OCI-LY7 (cell line): ENCODE results near the gene IRF2. TPM values are rescaled to one million over a fixed set of nuclear protein-coding genes. Genes with fewer than 3 reads are reported as not detected.

ENCODE experiments used
- BruUV-seq: library from RNA; stranded (reverse); fragments of 400-500 nt; replicated peaks from 2 replicates; lab custom pipeline; 2021; lab: Mats Ljungman, UMichigan
- CTCF ChIA-PET: fragments of 300-600 bp; sonication (Branson Sonifier 250); formaldehyde crosslinking; loops from one replicate; lab custom pipeline; 2022; ENCODE audit warnings: antibody characterized with exemption; ENCODE audit not compliant: unreplicated experiment; lab: Charles Lee
- POLR2A ChIA-PET: fragments of 300-600 bp; sonication (Branson Sonifier 250); formaldehyde crosslinking; loops from one replicate; lab custom pipeline; 2022; ENCODE audit warnings: antibody characterized with exemption; lab: Charles Lee
- DNase-seq: peaks from one replicate; pipeline ENCODE4 v3.0.0-alpha.2; 2015; ENCODE audit warnings: low spot score
- H2AFZ ChIP-seq: fragments of 200-600 bp; sonication (generic), shearing (Covaris generic); 2 replicates; pipeline ENCODE4 v1.6.1; 2014; ENCODE audit warnings: mild to moderate bottlenecking, antibody characterized with exemption, low read length, moderate library complexity
- H3K27ac ChIP-seq: fragments of 200-600 bp; sonication (generic); 2 replicates; pipeline ENCODE4 v1.5.1; 2014; ENCODE audit warnings: mixed run types, low read depth, mild to moderate bottlenecking, moderate library complexity, low read length, inconsistent platforms; ENCODE audit not compliant: poor library complexity, severe bottlenecking
- H3K36me3 ChIP-seq: fragments of 200-600 bp; sonication (generic); 2 replicates; pipeline ENCODE4 v1.6.1; 2014; ENCODE audit warnings: mild to moderate bottlenecking, antibody characterized with exemption, low read length, moderate library complexity, mixed read lengths; ENCODE audit not compliant: insufficient read depth
- H3K4me1 ChIP-seq: fragments of 200-600 bp; sonication (generic); 2 replicates; pipeline ENCODE4 v1.5.1; 2014; ENCODE audit warnings: mild to moderate bottlenecking, low read length; ENCODE audit not compliant: insufficient read depth, poor library complexity, severe bottlenecking
- H3K4me2 ChIP-seq: fragments of 200-600 bp; sonication (generic); 2 replicates; pipeline ENCODE4 v1.6.1; 2014; ENCODE audit warnings: mild to moderate bottlenecking, low read length
- H3K4me3 ChIP-seq: fragments of 200-600 bp; sonication (generic); 2 replicates; pipeline ENCODE4 v1.5.1; 2014; ENCODE audit warnings: mild to moderate bottlenecking, low read depth, low read length; ENCODE audit not compliant: poor library complexity, severe bottlenecking
- H3K79me2 ChIP-seq: fragments of 200-600 bp; sonication (generic); 2 replicates; pipeline ENCODE4 v1.6.1; 2016; ENCODE audit warnings: low read depth, mild to moderate bottlenecking, low read length, moderate library complexity, mixed read lengths; ENCODE audit not compliant: insufficient read depth
- H3K9me2 ChIP-seq: fragments of 200-600 bp; sonication (generic); 2 replicates; pipeline ENCODE4 v1.6.1; 2016; ENCODE audit warnings: mild to moderate bottlenecking, low read length, mixed read lengths; ENCODE audit not compliant: insufficient read depth
- H3K9me3 ChIP-seq: fragments of 200-600 bp; sonication (generic); 2 replicates; pipeline ENCODE4 v1.6.1; 2014; ENCODE audit warnings: mild to moderate bottlenecking, mixed run types, low read length, mixed read lengths
- H4K20me1 ChIP-seq: fragments of 200-600 bp; sonication (generic); 2 replicates; pipeline ENCODE4 v1.6.1; 2014; ENCODE audit warnings: mild to moderate bottlenecking, antibody characterized with exemption, low read length, moderate library complexity, mixed read lengths; ENCODE audit not compliant: insufficient read depth
- CTCF ChIP-seq: fragments of 200-600 bp; sonication (generic); conservative IDR thresholded peaks from 2 replicates; pipeline ENCODE4 v1.5.1; 2014; ENCODE audit warnings: mild to moderate bottlenecking, antibody characterized with exemption, low read length, moderate library complexity, mixed read lengths
- EZH2phosphoT487 ChIP-seq: fragments of 200-600 bp; sonication (generic); IDR thresholded peaks from 2 replicates; pipeline ENCODE4 v1.6.1; 2018; ENCODE audit warnings: low read depth, borderline replicate concordance, mild to moderate bottlenecking, mixed run types, antibody characterized with exemption, low read length, moderate library complexity, mixed read lengths
- intact Hi-C: fragments of 100-400 bp; cut with micrococcal nuclease; formaldehyde crosslinking; loops from one replicate; pipeline ENCODE4 v1.10.0; 2022; ENCODE audit not compliant: unreplicated experiment
- total RNA-seq, 2 experiments: library from RNA; depleted of rRNA in 1 of 2; stranded (reverse); fragments of >200 nt in 1 of 2; shearing (Covaris generic) in 1 of 2; gene quantifications; 2 replicates each; pipeline ENCODE4 v1.2.3, GENCODE V29; 2014 to 2022

The IRF2 gene
- total RNA-seq, 2 experiments from 2014 or later, result 32.3 to 37.8 TPM

- Histone ChIP-seq H3K4me1 (peaks cover 69% of the 10 kb centered on the region), H3K4me2 (peak overlapping the region; percentile 92), H3K4me3 (no peak overlapping the region), H3K9me3 (no peaks in the 10 kb centered on the region), H2AFZ (peak overlapping the region; percentile 48; the same call in 1 of the 2 replicates), H3K27ac (no peak overlapping the region), H4K20me1 (no peaks in the 10 kb centered on the region), H3K79me2 (no peaks in the 10 kb centered on the region), H3K36me3 (no peaks in the 10 kb centered on the region), H3K9me2 (no peaks in the 10 kb centered on the region)
- no peak for DNase-seq
- no TSS peak for BruUV-seq
- TF ChIP-seq EZH2phosphoT487, result no peak
- no peak for TF ChIP-seq CTCF
- intact Hi-C loops, result no loop called here
- CTCF ChIA-PET, result no interaction called here
- POLR2A ChIA-PET, result interaction anchor here (0.5 to 7.5 kb wide), 13 partner anchors 8 to 110 kb away, joined by 3 to 67 read pairs (median 8); no protein-coding TSS in a partner anchor
These were observed 124.9 kb downstream of the IRF2 start for GRCh38 chr4:184349283-184350039.

- no peaks in the 10 kb centered on the region for H4K20me1 ChIP-seq
- peak overlapping the region; percentile 92 for H3K4me2 ChIP-seq
- no peaks in the 10 kb centered on the region for H3K79me2 ChIP-seq
- no peaks in the 10 kb centered on the region for H3K36me3 ChIP-seq
- ChIA-PET CTCF (interaction anchor here (1.1 to 1.9 kb wide), 2 partner anchors 19 to 74 kb away, joined by 3 to 9 read pairs; no protein-coding TSS in a partner anchor), POLR2A (interaction anchor here (0.7 to 7.5 kb wide), 33 partner anchors 9 to 177 kb away, joined by 3 to 67 read pairs (median 7); partner anchors contain the start of gene IRF2)
- BruUV-seq, result no TSS peak
- peak overlapping the region; percentile 57 for H3K4me3 ChIP-seq
- DNase-seq, result peak; percentile 41
- no peaks in the 10 kb centered on the region for H3K9me3 ChIP-seq
- peaks cover 69% of the 10 kb centered on the region for H3K4me1 ChIP-seq
- peak overlapping the region; percentile 85 for H3K27ac ChIP-seq
- TF ChIP-seq EZH2phosphoT487 (no peak), CTCF (no peak)
- intact Hi-C loops, result no loop called here
- H3K9me2 ChIP-seq, result no peaks in the 10 kb centered on the region
- H2AFZ ChIP-seq, result peak overlapping the region; percentile 48; the same call in 1 of the 2 replicates
These were observed 125.8 kb downstream of the IRF2 start for GRCh38 chr4:184348311-184349233.
